Stimulated activated CD8-positive, alpha-beta memory T cell treated with anti-CD3 and anti-CD28 coated beads, Interleukin-7, amount 100 ng/mL, for 24 hours (primary cell): ENCODE measurements around the gene RASEF.
"Not testable (repeated sequence)": the region's sequence is repeated elsewhere in the genome, so short reads cannot be mapped to it uniquely, and the experiment has no call there.

Experiments used
- DNase-seq: peaks from one replicate; pipeline ENCODE4 v3.0.0-alpha.2; 2020; ENCODE audit warnings: low read depth

Gene RASEF

DNA sequence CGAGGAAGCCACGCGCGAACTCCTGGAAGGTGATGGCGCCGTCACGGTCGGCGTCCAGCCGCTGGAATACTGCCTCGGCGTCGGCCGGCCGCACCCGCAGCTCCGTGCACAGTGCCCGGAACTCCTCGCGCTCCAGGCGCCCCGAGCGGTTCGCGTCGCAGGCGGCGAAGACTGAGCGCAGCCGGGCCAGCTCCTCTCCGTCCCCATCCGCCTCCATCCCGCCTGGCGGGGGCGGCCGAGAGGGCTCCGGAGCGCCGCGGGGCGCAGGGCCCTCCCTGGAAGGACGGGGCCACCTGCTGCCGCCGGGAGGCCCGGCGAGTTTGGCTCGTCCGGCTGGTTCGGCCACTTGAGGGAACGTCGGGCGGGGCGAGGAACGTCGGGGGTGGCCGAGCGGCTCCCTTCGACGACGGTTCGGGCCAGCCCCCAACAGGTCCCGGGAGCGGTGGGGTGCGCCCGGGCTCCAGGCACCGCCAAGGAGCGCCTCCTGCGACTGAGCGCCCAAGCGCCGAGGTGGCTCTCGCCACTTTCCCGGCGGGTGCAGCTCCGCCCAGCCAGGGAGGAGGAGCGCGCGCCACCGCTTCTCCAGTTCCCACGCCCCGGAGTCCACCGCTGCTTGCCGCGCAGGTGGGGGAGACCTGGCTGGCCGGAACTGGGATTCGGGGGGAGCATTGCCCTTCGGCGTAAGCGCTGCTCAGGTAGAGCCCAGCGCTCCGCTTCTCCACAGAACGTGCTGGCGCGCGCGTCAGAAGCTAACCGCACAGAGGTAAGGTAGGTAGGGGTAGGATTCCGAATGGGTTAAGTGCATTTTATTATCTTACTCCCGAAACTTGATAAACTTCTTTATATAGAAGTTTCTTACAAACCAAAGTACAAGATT is at the start of gene RASEF:
TSS of gene RASEF (minus strand) at position 492 of the 877 bp plus-strand sequence. CDS start at position 217, 275 bp downstream.
- DNase-seq, result no peak

DNA sequence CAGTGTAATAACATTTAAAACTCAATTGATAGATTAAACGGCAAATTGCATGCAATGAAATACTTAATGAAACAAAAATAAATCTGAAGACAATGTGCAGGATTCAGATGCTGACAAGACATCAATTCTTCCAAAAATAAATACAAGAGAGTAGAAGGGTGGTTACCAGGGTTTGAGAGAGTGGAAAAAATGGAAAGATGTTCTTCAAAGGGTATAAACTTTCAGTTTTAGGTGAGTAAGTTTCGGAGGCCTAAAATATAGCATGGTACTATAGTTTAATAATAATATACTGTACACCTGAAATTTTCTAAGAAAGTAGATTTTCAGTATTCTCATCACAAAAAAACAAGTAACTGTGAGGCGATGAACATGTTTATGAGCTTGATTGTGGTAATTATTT is 48.2 kb upstream of the RASEF start:
- no peak for DNase-seq

DNA sequence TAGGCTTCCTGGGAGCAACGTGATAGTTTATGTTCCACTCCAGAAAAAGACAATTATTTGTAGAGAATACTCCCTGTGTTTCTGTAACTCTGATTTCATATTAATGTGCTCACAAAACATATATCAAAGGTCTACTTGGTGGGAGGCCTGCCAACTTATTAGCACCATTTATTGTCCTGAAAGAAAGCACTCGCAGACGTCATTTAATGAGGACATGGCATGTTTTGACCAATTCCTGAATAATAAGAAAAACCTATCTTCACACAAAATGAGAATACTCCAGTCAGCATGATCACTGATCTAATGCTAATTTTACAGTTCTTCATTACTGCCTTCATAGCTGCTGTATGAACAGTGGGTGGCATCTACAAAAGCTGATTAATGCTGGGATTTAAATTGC is 46.4 kb upstream of the RASEF start:
- DNase-seq, result no peak

DNA sequence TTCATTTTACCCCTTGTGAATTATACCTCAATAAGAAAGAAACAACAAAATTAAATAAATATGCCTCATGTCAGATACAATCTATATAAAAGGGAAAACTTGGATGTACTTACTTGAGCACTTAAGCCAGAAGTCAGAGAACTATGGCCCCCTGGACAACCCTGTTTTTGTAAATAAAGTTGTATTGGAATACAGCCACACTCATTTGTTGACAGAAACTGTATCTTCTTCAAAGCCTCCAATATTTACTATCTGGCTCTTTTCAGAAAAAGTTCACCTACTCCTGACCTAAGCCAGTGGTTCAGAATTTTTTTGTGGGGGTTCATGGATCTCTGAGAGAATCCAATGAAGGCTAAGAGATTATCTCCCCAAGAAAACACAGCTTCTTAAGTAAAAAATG is 45.3 kb upstream of the RASEF start:
- DNase-seq, result no peak

DNA sequence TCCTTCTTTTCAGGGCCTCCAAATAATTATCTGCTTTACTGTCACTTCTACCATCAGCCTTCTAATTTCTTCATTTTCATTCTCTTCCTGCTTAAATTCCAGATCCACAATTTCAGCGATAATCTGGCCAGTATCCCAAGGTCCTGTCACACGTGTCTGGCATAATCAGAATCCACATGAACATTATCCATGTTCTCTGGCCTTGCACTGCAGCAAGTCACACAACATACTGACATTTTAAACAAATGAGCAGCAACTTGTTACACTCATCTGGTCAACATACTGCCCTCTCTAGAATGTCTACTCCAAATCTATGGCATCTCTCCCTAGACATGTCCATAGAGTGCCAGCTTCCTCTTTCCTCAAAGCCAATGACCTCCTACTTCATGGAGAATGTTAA is 43.8 kb upstream of the RASEF start:
- DNase-seq, result no peak

DNA sequence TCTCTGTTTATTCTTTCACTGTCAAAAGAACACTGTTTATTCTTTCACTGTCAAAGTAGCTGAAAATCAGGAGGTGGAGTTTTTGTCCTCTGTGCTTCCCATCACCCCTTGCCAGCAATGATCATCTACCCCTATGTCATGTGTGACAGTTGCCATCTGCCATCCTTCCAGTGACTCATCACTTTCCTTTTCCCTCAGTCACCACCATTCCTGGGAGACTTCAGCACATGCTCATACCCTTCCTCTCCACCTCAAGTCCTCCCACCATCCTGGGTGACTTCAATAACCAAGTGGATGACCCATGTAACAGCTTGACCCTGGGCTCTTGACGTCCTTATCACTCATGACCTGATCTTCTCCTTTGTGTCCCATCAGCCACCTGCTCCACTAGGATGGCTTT is 43.3 kb upstream of the RASEF start:
- no peak for DNase-seq

DNA sequence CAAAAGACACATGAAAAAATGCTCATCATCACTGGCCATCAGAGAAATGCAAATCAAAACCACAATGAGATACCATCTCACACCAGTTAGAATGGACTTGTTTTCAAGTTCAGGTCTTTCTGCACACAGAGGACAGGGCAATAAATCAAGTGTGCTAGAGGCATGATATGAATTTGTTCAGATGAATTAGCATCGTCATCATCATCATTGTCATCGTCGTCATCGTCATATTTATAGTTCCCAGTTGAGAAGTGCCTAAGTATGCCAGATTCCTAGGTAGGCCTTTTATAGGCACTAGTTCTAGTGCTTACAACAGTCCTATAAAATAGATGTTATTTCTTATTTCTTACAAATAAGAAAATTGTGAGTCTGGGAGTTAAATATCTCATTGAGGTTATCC is 34.7 kb upstream of the RASEF start:
- no peak for DNase-seq

DNA sequence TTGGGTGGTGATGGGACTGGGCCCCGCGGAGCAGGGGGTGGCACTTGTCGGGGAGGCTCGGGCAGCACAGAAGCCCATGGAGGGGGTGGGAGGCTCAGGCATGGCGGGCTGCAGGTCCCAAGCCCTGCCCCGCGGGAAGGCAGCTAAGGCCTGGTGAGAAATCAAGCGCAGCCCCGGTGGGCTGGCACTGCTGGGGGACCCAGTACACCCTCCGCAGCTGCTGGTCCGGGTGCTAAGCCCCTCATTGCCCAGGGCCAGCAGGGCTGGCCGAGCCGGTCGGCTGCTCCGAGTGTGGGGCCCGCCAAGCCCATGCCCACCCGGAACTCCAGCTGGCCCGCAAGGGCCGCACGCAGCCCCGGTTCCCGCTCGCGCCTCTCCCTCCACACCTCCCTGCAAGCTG is 30.4 kb upstream of the RASEF start:
- DNase-seq, result not testable (repeated sequence)

DNA sequence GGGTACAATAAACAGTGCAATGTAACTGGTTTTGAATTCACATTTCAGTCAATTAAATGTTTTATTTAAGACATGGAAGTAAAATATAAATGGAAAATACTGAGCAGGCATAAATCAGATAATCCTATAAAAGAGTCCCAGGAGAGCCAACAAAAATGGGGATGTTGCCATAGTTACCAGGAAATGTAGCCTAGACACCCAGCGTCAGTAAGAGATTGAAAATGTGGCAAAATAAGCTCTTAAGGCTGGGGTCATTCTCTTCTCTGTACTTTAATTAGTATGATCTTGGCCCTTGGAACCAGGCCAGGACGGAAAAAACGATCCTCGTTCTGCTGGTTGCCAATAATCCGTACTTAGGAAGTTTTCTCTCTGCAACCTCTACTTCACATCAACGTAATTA is 18.9 kb upstream of the RASEF start:
- DNase-seq, result no peak

DNA sequence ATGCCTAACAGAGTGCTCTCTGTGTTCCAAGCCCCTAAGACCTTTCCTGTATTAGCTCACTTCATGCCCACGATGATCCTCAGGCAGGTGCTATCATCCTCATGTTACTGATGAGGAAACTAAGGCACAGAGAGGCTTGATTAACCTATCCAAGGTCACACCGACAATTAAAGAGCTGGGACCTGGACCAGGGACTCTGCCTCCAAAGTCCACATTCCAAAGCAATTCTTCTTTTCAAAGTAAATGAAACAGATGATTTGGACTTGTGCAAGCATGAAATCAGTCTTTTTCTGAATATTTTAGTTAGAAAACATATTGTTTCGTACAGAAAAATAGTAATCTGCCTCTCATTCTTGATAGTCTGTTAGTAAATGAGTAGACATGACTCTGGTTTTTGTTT is 18.1 kb upstream of the RASEF start:
- DNase-seq, result no peak

DNA sequence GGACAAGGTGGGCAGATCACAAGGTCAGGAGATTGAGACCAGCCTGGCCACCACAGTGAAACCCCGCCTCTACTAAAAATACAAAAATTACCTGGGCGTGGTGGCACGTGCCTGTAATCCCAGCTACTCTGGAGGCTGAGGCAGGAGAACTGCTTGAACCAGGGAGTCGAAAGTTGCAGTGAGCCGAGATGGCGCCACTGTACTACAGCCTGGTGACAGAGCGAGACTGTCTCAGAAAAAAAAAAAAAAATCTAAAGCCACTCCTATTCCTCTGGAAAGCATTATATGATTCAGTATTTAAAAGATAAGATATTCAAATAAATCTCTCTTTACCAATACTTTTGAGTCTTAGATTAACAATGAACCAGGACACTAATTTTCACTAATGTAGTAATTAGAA is 13.0 kb upstream of the RASEF start:
- not testable (repeated sequence) for DNase-seq

DNA sequence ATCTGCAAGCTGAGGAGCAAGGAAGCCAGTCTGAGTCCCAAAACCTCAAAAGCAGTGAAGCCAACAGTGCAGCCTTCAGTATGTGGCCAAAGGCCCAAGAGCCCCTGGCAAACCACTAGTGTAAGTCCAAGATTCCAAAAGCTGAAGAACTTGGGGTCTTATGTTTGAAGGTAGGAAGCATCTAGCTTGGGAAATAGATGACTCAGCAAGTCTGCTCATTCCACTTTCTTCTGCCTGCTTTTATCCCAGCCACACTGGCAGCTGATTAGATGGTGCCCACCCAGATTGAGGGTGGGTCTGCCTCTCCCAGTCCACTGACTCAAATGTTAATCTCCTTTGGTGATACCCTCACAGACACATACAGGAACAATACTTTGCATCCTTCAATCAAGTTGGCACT is 9.6 kb upstream of the RASEF start:
- not testable (repeated sequence) for DNase-seq

DNA sequence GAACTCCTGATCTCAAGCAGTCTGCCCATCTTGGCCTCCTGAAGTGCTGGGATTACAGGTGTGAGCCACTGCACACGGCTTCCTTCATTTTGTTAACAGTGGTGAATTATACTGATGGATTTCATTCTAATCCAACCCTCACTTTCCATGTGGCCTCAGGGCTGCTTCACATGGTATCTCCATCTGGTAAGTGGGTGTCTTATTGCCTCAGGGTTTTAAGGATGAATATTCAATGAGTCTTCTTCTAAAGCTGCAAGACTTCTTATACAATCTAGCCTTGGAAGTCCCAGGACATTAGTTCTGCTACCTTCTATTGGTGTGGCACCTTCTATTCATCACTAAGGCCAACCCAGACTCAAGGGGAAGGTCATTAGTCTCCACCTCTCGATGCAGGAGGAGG is 8.7 kb upstream of the RASEF start:
- DNase-seq, result no peak

DNA sequence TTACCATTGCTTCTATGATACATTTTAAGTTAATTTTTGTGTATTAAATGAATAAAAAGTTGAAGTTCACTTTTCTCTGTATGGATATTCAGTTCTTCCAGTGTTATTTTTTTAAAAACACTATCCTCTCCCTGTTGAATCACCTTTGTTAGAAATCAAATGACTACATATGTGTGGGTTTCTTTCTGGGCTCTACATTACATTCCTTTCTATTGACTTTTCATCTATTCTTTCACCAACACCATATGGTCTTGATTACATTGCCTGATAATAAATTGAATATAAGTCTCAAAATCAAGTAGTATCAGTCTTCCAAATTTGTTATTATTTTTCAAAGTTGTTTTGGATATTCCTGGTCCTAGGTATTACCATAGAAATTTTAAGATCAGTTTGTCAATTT is 7.3 kb upstream of the RASEF start:
- no peak for DNase-seq

DNA sequence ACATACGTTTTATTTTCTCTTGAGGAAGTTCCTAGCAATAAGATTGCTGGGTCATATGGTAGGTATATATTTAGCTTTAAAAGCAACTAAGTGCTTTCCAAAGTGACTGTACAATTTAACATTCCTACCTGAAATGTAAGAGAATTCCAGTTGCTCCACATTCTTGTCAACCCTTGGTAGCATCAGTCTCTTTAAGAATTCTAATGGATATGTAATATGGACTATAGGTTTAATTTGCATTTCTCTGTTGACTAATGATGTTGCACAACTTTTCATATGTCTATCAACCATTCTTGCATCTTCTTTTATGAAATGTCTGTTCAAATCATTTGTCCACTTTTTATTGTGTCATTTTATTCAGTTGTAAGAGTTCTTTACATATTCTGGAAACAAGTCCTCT is 6.7 kb upstream of the RASEF start:
- no peak for DNase-seq

DNA sequence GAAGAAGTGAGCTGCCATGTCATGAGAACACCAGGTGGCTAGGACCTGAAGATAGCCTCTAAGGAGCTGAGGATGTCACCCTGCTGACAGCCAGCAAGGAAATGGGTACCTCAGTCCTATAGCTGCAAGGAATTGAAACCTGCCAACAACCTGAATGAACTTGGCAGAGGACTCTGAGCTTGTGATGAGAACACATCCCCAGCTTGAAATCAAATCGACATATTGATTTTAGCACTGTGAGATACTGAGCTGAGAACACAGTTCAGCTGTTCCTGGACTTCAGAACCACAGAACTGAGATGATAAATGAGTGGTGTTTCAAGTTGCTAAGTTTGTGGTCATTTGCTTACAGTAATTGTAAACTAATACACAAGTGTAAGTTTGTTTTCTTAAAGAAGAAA is 5.5 kb upstream of the RASEF start:
- DNase-seq, result no peak

DNA sequence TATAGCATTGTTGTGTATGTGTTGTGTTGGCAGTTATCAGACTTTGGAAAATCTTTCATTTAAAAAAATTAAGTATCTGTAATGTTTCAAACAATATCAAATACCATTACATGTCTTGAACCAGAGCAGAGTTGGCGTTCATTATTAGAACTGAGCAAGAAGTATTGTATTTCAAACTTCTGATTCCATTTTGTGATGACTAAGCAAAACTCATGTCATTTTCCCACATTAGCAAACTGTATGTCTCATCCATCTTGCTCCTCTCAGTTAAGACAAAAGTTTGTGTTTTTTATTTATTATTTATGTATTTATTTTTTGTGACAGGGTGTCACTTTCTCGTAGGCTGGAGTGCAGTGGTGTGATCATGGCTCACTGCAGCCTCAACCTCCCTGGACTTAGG is 4.6 kb upstream of the RASEF start:
- DNase-seq, result no peak

DNA sequence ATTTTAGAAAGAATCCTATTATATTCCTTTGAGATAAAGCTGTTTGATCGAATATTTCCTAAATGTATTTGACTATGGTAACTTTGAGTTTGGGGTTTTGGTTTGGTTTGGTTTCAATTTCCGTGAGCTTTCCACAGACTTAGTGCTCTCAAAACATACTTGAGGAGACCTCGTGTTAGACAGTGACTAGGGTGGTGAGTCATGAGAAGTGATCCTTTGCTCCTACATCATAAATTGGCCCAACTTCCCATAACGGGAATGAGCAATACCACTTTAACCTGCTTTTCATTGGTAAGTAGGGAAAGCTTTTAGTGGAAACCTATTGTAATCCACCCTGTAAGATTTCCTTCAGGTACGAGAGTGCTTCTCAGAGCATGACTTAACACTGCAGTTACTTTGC is 3.8 kb upstream of the RASEF start:
- no peak for DNase-seq

DNA sequence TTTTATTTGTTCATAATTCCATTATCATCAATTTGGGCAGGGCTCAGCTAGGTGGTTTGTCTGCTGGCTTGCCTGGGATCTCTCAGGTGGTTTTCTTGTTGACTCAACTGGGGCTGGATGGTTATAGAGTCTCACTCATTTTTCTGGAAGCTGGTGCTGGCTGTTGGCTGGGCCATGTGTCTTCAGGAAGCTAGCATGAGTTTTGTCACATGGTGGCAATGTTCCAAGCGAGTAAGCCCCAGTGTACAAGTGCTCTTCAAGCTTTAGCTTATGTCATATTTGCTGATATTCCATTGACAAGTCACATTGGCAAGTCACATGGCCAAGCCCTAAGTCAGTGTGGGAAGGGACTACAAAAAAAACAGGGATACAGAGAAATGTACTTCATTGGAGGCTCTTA is 2.3 kb upstream of the RASEF start:
- no peak for DNase-seq

DNA sequence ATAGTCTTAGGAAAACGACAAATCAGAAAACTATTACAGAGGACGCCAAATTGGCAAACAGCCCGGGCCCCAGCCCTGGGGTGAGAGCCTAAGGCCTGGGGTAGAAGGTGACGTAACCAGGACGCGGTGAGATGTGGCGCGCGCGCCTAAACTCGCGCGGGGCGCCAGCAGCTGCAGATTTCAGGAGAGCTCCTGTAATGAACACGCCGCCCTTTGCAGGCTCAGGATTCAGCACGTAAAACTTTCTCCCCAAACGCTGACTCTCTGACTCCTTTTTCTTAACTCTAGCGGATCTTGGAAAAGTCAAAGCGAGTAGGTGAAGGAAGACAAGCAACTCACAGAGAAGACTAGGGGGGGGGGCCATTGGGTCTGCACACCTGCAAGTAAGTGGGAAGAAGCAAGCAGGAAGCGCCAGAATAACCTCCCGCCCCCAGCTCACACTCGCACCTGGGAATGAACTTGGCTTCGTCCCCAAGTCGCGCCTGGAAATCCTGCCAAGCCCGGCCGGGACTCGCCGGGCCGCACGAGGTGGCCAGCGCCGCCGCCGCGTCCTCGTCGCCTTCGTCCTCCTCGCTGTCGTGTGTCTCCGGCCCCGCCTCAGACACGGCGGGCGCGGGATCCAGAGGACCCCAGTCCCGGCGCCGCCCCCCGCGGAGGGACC is 822 bp downstream of the RASEF start:
- DNase-seq, result no peak

DNA sequence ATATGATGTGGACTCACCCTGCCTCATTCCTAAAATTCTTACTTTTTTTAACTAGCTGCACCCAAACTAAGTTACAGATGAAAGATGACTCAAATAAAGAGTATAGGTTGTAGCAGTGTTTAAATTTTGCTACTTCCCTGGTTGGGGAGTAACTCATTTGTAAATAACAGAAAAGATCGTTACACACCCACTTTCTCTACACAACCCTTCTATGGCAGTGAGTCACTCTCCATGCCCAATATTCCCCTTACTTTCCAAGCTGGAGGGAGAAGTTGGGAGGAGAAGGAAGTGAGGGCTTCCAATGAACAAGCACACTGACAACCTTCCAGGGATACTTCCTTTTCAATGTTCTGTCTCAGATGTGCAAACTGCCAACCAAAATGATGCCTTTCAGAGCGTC is 1.9 kb downstream of the RASEF start:
- no peak for DNase-seq

DNA sequence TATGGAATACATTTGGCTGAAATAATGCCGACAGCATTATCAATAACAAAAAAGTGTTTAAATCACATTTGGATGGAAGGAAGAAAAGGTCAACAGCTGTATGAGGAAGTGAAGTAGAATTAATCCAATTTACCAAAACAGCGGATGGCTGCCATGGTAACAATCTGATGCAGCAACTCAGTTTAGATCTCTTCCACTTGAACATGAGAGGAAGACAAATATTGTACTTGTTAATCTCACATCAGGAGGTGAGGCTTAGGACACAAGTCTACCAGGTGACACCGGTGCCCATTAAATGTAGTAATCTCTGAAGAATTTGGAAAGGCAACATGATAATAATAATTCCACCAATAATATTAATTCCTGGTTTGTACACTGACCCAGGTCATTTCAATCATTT is 2.4 kb downstream of the RASEF start:
- no peak for DNase-seq

DNA sequence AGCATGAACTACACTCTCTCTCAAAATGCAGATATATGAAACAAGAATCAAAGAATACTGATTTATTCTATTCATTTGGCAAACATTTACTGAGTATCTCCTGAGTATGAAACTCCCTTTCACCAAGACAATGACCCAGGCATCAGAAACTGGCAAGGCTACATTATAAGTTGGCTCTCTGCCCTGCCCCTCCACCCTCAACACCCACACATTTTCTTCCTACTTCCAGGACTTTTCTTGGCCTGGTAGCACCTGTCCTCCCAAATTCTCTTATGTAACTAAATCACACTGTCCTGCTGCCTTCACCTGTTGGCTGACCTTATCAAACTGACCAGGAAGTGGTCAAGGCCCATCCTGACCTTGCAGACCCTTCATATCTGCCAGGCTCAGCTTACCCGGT is 3.5 kb downstream of the RASEF start:
- no peak for DNase-seq

DNA sequence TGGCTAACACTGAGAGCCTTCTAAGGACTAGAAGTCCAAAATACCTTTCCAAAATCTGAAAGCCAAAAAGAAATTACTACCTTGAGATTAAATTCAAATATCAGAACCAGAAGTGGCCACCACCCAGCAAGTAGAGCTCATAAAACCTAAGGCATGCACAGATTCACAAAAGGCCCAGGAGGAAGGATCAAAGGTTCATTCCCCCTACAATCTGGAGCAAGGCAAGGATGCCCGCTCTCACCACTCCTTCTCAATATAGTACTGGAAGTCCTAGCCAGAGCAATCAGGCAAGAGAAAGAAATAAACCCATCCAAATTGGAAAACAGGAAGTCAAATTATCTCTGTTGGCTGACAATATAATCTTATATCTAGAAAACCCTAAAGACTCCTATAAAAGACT is 6.0 kb downstream of the RASEF start:
- no peak for DNase-seq
